NOMO-1 treated with dmso at 0.1 percent for 144 hours (cell line): ENCODE measurements around the gene ARFGEF3.
"Not testable (repeated sequence)": the region's sequence is repeated elsewhere in the genome, so short reads cannot be mapped to it uniquely, and the experiment has no call there.

Experiments used
- DNase-seq: peaks from one replicate; lab custom pipeline; 2025; ENCODE audit not compliant: unreplicated experiment; lab: John Stamatoyannopoulos, UW

ARFGEF3 gene

DNA sequence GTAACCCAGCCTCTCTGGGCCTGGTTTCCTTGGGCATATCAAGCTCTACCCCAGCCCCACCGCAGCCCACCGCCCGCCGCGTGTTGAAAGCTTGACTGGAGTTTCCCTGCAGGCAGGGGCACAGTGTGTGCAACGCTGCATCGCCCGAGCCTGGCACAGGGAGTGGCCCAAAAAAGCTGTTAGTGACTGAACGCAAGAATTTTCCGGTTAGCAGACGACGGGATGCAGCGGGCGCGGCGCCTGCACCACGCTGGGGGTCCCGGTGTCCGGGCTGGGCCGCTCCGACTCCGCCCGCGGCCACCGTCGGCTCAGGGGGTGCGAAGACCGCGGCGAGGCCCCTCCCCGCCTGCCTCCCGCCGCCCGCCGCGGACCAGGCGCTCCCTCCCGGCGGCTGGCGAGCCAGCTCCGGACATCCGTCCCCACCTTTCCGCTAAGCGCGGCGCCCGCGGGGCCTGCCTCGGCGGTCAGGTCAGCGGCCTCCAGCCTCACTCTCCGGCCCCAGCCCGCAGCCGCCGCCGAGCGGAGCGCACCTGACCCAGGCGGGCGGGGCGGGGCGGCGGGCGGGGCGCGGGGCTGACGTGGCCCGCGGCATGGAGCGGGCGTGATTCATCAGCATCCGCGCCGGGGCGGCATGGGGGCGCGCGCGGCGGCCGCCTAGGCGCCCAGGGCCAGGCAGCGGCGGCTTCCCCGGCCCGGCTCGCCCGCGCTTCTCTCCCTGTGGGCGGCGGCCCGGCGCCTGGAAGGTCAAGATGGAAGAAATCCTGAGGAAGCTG, at the start of gene ARFGEF3:
Gene ARFGEF3, plus strand, starts transcription at position 602 of the 773 bp plus-strand sequence. Its CDS starts 148 bp downstream, at position 750.
- DNase-seq: no peak

DNA sequence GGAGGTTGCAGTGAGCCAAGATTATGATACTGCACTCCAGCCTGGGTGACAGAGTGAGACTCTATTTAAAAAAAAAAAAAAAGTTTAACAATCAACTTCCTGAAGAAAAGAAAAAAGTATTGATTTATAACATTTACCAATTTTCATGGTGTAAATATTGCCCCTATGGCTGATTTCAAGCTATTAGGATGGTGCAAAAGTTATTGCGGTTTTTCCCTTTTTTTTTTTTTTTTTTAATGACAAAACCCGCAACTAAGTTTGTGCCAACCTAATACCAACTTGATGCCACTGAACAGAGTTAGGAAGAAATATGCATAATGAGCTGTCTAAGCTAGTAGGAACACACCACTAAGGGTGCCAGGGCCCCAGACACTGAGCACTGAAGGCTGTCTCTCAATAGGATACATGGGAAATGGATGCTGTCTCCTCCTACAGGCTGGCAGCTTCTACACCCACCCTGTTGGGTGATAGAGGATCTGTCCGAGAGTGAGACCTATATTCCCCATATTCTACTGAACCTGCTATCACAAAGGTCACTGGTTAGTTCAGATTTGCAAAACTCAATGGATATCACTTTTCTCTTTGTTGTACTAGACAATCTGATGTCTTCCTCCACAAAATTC, 48.0 kb upstream of the ARFGEF3 start:
- DNase-seq: no peak

DNA sequence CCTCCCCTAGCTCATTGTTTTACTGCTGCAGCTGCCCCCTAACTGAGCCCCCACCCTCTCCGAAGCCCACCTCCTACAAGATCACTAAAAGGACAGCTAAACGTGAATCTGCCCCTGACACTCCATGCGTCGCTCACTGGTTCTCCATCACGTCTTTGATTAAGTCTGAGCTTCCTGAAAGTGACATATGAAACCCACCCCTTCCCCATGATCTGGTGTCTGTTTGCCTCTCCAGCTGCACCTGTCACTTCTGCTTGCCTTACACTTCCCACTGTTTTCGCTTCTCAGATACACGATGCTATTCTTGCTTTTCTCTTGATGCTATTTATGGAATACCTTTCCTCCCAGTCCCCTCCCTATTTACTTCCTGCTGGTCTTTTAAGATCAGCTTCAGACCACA, 46.5 kb upstream of the ARFGEF3 start:
- DNase-seq: no peak

DNA sequence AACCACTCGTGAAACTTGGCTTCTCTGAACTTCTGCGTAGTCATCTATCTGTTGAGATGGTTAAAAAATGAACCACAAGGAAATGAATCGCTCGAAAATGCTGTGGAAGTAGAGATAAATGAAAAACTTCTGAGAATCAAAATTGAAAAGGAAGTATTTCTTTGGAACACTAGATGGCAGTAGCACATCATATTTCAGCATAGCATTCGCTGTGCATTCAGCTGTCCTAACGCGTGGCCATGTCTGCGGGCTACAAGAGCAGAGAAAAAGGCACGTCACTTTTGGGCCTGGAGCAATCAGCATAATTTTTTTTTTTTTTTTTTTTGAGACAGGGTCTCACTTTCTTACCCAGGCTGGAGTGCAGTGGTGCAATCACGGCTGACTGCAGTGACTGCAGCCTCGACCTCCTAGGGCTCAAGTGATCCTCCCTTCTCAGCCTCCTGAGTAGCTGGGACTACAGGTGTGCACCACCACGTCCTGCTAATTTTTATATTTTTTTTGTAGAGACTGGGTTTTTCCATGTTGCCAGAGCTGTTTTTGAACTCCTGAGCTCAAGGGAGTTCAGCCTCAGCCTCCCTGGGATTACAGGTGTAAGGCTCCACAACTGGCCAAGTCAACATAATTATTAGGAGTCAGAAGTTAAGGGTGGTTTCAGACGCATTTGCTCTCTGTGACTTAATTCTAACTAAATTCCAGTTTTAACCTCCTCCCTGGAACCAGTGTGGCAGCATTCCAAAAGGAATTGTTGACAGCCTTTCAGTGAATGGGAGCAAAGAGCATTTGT, 45.7 kb upstream of the ARFGEF3 start:
- DNase-seq: peak; percentile 49

DNA sequence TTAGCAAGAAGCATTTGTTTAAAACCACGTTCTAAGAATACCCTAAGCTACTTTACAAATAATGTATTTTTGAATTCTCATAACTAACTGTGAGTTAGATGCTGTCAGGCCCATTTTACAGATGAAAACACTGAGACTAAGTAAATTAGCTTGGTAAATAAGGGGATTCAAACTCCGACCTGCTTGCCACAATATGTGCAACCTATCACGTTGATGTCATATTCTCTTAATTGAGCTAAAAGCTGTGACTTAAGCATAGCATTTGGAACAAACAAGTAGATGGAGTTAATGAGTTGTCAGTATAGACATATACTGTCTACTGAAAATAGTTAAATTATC, 45.1 kb upstream of the ARFGEF3 start:
- DNase-seq: no peak

DNA sequence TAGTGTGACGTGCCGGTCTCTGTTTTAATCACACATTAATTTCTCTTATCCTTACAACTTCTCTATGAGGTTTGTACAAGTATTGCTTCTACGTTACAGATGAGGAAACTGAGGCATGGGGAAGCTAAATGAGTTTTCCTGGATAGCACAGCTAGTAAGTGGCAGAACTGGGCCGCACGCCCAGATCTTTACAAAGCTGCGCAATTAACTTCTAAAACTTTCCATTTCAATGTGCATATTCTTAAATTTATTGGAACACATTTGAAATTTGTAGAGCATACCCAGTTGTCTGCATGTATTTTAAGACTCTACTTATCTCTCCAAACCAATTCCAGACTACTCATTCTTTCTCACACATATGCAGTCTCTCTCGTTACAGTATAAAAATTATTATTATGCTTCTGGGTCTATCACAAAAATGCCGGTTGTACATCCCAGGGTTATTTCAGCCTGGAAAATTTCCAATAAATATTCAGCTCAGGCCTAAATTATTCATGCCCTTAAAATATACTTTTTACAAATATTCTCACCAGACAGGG, 44.3 kb upstream of the ARFGEF3 start:
- DNase-seq: no peak

DNA sequence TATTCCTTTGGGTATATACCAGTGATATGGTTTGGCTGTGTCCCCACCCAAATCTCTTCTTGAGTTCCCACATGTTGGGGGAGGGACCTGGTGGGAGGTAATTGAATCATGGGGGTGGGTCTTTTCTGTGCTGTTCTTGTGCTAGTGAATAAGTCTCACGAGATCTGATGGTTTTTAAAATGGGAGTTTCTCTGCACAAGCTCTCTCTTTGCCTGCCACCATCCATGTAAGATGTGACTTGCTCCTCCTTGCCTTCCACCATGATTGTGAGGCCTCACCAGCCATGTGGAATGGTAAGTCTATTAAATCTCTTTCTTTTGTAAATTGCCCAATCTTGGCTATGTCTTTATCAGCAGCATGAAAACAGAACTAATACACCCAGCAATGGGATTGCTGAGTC, 42.5 kb upstream of the ARFGEF3 start:
- not testable (repeated sequence) for DNase-seq

GRCh38 chr6:138119976-138120375, 41.8 kb upstream of the ARFGEF3 start:
- DNase-seq: no peak

DNA sequence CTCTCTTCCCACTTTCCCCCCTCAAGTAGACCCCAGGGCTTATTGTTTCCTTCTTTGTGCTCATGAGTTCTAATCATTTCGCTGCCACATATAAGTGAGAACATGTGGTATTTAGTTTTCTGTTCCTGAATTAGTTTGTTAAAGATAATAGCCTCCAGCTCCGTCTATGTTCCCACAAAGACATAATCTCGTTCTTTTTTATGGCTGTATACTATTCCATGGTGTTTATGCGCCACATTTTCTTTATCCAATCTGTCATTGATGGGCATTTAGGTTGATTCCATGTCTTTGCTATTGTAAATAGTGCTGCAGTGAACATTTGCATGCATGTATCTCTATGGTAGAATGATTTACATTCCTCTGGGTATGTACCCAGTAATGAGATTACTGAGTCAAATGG, 37.6 kb upstream of the ARFGEF3 start:
- no peak for DNase-seq

DNA sequence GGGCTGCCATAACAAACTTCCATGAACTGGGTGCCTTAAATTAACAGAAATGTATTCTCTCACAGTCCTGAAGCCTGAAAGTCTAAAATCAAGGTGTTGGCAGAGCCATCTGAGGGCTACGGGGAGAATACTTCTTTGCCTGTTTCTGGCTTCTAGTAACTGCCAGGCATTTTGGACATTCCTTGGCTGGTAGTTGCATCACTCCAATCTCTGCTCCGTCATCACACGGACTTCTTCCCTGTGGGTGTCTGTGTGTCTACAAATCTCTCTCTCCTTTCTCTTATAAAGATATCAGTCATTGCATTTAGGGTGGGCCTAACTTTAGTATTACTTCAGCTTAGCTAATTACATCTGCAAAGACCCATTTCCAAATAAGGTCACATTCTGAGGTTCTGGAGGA, 33.6 kb upstream of the ARFGEF3 start:
- DNase-seq: no peak

DNA sequence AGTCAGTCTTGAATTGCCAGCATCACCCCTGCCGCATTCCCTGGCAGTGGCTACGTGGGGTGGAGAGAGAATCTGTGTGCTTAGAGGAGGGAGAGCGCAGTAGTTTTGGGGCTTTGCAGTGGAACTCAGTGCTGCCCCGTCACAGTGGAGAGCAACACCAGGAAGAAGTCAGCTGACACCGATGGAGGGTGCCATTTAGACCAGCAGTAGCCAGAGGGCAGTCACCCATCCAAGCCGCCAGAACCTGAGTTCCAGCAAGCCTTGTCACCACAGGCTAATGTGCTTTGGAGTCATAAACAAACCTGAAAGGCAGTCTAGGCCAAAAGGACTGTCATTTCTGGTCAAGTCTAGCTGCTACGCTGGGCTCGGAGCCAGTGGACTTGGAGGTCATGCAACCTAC, 32.5 kb upstream of the ARFGEF3 start:
- no peak for DNase-seq

DNA sequence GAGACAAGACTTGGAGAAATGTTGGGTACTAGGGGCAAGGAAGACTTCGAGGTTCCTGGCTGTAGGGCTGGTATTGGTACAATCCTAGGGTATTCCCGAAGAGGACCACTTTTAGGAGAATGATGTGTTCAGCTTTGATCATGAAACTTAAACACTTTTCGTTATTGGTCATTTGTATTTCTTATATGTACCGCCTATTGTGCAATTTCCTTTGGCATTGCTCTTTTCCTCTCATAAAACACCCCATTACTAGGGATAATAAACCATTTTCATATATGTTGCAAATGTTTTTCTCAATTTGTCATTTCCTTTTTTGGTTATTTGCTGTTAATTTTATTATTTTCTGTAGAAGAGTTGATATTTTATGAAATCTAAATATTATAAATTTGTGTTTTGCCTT, 18.9 kb upstream of the ARFGEF3 start:
- DNase-seq: no peak

DNA sequence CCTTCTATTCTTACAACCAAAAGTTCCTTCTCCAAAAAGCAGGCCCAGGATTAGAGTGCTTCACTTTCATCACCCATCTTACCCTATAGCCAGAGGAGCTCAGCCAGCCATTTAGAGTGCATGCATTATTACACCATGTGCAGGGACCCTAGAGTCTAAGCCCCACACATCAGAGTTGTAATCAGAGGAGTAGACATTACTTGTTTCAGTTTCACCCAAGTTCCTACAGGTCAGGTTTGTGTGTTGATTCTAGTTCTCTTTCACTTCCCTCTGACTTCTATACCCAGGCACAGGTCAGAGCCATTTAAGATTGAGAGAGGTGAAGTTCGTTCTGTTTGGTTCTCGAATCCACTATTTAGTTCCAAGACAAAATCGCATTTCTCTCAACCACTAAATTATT, 16.3 kb upstream of the ARFGEF3 start:
- DNase-seq: peak; percentile 17

GRCh38 chr6:138146544-138146943, 15.2 kb upstream of the ARFGEF3 start:
- DNase-seq: no peak

DNA sequence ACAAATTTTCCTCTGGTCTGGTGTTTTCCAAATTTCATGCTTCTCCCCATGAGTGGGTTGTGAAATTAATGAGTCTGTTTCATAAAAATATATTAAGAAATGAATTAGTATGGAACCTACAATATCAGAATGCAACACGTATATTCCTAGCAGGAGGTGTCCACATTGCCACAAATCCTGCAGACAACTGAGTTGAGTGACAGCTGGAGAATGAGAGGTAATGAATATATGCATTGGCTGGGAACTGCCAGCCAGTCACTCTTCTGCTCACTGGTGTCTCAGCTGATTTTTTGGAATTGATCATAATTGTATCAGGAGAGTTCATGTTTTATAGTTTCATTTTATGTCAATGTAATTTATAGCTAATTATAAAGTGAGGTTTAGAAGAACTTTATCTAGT, 6.3 kb upstream of the ARFGEF3 start:
- DNase-seq: no peak

- DNase-seq: no peak
These were observed 3.6 kb upstream of the ARFGEF3 start for GRCh38 chr6:138157986-138158638.

DNA sequence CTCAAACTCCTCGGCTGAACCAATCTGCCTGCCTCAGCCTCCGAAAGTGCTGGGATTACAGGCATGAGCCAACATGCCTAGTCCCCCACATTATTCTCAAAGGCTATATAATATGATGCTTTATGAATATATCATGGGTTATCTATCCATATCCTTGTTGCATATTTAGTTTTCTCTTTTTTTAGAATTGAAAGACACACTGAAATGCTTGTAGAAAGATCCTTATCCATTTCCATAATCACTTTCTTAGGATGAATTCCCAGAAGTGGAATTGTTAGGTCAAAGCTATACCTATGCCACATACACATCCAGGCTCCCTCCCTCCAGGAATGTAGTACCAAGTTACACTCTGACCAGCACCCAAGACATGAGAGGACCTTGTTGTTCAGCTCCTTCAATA, 2.5 kb upstream of the ARFGEF3 start:
- no peak for DNase-seq

- no peak for DNase-seq
These were observed 1.2 kb upstream of the ARFGEF3 start for GRCh38 chr6:138160329-138161087.

DNA sequence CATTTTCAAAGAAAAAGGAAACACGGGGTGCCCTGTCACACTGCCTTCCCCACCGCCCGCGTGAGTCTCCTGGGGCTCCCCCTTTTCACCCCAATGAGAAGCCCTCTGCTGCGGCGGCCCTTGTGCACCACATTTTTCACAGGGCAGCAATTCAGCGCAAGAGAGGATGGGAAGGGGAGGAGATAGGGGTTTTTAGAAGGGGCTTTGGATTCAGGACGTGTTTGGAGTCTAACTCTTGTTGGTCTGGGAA, 726 bp upstream of the ARFGEF3 start:
- no peak for DNase-seq

DNA sequence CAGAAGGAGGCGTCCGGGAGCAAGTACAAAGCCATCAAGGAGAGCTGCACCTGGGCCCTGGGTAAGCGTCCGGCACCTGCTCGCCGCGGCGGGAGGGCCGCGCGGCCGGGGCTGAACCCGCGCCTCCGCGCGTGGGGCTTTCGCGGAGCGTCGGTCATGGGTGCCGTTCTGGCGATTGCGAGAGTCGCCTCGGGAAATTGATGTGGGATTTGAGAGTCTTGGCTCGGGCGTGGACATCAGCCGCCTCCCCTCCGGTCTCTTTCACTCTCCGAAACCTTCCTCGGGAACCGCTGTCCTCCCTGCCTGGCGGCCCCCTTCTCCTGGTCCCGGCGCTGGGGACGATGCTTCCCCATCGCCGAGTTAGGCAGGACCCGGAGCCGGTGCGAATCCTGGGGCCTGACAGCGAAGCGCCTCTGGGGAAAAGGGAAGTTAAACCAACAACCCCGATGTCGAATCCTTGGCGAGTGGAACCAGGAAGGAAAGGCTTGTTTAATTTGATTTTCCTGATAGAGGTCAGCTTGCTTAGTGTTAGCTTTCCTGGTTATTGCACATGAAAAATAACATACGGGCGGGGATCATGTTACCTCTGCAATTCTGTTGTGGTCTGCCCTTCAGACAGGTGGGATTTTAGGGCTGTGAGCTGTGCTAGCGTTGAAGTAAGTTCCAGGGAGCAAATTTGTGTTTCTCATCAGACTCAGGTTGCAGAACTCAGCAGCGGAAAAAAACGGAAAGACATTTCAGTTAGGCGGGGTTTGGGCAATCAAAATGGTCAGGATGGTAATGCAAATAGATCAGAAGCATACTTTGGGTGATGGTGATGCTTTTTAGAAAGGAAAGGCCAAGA, 594 bp downstream of the ARFGEF3 start:
- peak; percentile 3 for DNase-seq
